ENCODE measurements around the gene TSPEAR. TPM values are rescaled to one million over a fixed set of nuclear protein-coding genes. Genes with fewer than 3 reads are reported as not detected.

The TSPEAR gene
- total RNA-seq, 4 donors from 2014 or later: not detected

DNA sequence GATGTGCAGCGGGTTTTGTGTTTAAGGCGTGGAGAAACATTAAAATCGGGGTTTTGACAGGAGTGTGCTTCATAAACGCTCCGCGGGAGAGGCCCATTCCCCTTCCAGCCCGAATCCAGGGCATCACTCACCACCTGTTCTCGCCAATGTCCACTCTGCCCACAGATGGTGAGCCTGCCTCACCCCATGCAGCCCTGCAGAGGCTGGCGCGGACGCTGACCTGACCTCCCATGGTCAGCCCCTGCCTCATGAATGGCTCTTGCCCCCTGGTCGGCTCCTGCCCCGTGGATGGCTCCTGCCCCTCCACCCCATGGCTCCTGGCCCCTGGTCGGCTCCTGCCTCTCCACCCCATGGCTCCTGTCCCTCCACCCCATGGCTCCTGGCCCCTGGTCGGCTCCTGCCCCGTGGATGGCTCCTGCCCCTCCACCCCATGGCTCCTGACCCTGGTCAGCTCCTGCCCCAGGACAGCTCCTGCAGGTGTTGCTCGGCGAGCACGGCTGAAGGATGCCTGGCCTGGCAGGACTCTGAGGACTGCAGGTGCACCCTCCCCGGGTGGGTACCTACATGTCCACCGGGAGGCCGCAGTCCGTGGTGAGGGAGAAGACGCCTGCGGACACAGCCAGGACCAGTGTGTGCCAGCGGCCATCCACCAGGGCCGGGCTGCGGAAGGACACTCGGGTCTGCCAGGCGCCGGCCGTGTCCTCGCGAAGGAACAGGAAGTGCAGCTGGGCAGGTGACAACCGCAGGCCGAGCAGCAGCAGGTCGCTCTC is 178.1 kb downstream of the TSPEAR start:
- Histone ChIP-seq H3K36me3 (no peaks in the 10 kb centered on the region), H3K4me1 (no peaks in the 10 kb centered on the region), H3K9me3 (peaks cover 0 to 5% (median 0%) of the 10 kb centered on the region in 4 donors), H3K27me3 (no peaks in the 10 kb centered on the region), H3K4me3 (no peak overlapping the region), H3K27ac (no peak overlapping the region)
- DNase-seq (ENCODE audit: low spot score in 2 of 2): no peak
- WGBS, 2 donors: 91 to 92% methylated on average over 25 to 37 of the region's 37 CpGs
- TF ChIP-seq EP300 (IDR thresholded peaks at IDR 0.05) (no peak), POLR2A (IDR thresholded peaks at IDR 0.05) (no peak)
- TF ChIP-seq, protein P1, sequence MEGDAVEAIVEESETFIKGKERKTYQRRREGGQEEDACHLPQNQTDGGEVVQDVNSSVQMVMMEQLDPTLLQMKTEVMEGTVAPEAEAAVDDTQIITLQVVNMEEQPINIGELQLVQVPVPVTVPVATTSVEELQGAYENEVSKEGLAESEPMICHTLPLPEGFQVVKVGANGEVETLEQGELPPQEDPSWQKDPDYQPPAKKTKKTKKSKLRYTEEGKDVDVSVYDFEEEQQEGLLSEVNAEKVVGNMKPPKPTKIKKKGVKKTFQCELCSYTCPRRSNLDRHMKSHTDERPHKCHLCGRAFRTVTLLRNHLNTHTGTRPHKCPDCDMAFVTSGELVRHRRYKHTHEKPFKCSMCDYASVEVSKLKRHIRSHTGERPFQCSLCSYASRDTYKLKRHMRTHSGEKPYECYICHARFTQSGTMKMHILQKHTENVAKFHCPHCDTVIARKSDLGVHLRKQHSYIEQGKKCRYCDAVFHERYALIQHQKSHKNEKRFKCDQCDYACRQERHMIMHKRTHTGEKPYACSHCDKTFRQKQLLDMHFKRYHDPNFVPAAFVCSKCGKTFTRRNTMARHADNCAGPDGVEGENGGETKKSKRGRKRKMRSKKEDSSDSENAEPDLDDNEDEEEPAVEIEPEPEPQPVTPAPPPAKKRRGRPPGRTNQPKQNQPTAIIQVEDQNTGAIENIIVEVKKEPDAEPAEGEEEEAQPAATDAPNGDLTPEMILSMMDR (IDR thresholded peaks at IDR 0.05): no peak

DNA sequence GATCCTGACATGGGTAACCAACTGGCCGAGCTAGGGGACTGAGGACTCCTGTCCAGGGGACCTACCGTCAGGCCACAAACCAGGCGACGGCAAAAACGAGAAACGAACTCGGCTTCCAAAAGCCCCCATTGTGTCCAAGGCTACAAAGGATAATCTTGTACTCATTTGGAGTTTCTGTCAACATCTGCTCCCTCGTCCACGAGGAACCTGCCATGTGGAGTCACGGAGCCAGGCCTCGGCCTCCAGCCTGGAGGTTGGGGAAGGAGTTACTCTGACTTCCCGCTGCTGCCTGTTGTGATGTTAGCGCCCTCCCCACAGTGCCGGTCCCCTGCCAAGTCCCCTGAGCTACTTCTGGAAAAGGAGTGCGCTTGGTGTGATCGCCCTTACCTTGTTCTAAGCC is 178.7 kb downstream of the TSPEAR start:
- DNase-seq (ENCODE audit: low spot score in 2 of 2): no peak
- H3K4me3 ChIP-seq: no peak overlapping the region
- TF ChIP-seq EP300 (IDR thresholded peaks at IDR 0.05) (no peak), POLR2A (IDR thresholded peaks at IDR 0.05) (no peak)
- TF ChIP-seq, protein P1 (IDR thresholded peaks at IDR 0.05): no peak
- H3K9me3 ChIP-seq: peaks cover 0 to 2% (median 0%) of the 10 kb centered on the region in 4 donors
- no peaks in the 10 kb centered on the region for H3K27me3 ChIP-seq
- H3K36me3 ChIP-seq: no peaks in the 10 kb centered on the region
- no peak overlapping the region for H3K27ac ChIP-seq
- no peaks in the 10 kb centered on the region for H3K4me1 ChIP-seq
- WGBS, 2 donors: 75 to 77% methylated on average over 16 of the region's 16 CpGs

DNA sequence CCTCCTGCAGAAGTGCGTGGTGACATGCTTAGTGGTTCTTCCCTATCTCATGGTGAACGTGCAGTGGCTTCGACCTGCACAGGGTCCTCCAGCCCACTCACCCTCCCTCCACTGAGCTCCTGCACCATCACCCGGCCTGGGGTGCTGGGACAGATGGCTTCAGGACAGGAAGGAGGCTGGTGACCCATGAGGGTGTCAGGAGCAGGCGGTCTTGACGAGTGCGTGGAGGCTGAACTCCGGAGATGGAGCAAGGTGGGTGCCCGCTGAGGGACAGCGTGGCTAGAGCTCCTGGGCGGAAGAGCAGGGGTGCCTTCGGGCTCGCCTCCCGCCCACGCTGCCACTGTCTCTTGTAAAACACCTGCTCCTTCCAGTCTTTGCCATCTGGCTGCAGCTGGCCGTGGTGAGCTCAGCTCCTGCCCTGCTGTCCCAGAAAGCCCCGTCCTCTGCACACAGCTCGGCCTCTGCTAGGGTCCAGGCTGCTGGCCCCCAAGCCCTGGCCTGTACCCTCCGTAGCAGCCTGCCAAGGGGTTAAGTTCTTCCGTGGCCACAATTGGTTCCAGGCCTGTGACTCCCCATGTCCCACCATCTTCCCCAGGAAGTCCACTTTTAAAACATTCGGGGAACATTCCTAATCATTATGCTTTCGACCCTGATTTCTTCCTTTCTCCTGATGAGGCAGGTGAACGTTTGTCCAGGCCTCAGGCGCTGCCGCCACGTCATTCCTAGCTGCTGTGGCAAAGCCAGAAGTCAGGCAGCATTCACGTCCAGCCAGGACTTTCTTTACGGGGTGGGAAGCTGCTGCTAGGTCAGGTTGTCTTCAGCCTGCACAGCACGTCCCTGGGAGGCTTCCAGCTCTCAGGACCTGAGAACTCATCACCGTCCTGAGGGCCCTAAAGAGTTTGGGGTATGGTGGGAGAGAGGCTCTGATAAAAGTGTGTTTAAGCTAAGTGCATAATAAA is 179.5 kb downstream of the TSPEAR start:
- H3K36me3 ChIP-seq: no peaks in the 10 kb centered on the region
- H3K4me3 ChIP-seq: no peak overlapping the region
- no peak overlapping the region for H3K27ac ChIP-seq
- no peaks in the 10 kb centered on the region for H3K9me3 ChIP-seq
- no peak for DNase-seq (ENCODE audit: low spot score in 2 of 2)
- TF ChIP-seq EP300 (IDR thresholded peaks at IDR 0.05) (no peak), POLR2A (IDR thresholded peaks at IDR 0.05) (no peak)
- TF ChIP-seq, protein P1 (IDR thresholded peaks at IDR 0.05): no peak
- no peaks in the 10 kb centered on the region for H3K27me3 ChIP-seq
- 73 to 76% methylated on average over 30 of the region's 30 CpGs for WGBS, 2 donors
- no peaks in the 10 kb centered on the region for H3K4me1 ChIP-seq

DNA sequence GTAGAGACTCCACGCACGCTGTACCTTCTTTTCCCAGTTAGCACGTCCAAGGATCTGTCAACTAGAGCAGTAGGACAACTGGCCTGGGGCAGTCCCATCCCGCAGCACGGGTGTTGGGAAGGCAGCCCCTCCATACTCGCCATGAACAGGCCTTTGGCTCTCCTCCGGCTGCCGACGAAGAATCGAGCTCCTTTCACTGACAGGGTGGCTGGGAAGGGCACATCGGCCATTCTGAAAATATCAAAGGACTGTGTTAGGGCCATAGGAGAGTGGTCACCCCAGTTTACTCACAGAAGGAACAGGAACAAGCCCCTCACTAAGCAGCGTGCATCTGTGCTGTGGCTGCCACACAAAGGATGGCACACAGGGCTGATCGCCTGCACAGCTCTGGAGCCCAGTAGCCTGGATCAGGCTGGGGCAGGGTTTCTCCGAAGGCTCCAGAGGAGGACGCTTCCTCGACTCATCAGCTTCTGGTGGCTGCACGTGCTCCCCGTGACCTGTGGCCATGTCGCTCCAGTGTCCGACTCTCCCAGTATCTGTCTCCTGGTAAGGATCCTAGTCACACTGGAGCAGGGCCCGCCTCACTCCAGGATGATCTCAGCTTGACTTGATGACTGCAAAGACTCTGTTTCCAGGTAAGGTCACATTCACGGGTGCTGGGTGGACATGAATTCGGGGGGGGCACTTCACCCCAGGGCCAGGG is 180.3 kb downstream of the TSPEAR start:
- H3K9me3 ChIP-seq: no peaks in the 10 kb centered on the region
- H3K36me3 ChIP-seq: no peaks in the 10 kb centered on the region

More for the DNA sequence above, 180.3 kb downstream of the TSPEAR start:
- Histone ChIP-seq H3K4me1 (no peaks in the 10 kb centered on the region), H3K4me3 (no peak overlapping the region), H3K27ac (no peak overlapping the region), H3K27me3 (no peaks in the 10 kb centered on the region)
- DNase-seq (ENCODE audit: low spot score in 2 of 2): no peak
- no peak for TF ChIP-seq POLR2A (IDR thresholded peaks at IDR 0.05)
- no peak for TF ChIP-seq EP300 (IDR thresholded peaks at IDR 0.05)
- TF ChIP-seq, protein P1 (IDR thresholded peaks at IDR 0.05): no peak
- 86% methylated on average over 19 to 22 of the region's 23 CpGs for WGBS, 2 donors
